Activated CD8-positive, alpha-beta memory T cell treated with anti-CD3 and anti-CD28 coated beads for 36 hours (primary cell): ENCODE data around the gene KCNF1. TPM values are rescaled to one million over a fixed set of nuclear protein-coding genes. Genes with fewer than 3 reads are reported as not detected.
"Not testable (repeated sequence)": the region's sequence is repeated elsewhere in the genome, so short reads cannot be mapped to it uniquely, and the experiment has no call there.

Experiments
- CTCF ChIA-PET: fragments of 350-600 bp; sonication (Branson Sonifier 250); formaldehyde crosslinking; loops from one replicate; lab custom pipeline; 2021; ENCODE audit warnings: antibody characterized with exemption; lab: Charles Lee
- POLR2A ChIA-PET: fragments of 350-600 bp; sonication (Branson Sonifier 250); formaldehyde crosslinking; loops from one replicate; lab custom pipeline; 2021; ENCODE audit warnings: antibody characterized with exemption; lab: Charles Lee
- total RNA-seq, 2 experiments: library from RNA; stranded (reverse); gene quantifications; one replicate each; pipeline ENCODE4 v1.2.3, GENCODE V29; 2021

Gene KCNF1
- total RNA-seq, 2 experiments from 2014 or later: not detected

DNA sequence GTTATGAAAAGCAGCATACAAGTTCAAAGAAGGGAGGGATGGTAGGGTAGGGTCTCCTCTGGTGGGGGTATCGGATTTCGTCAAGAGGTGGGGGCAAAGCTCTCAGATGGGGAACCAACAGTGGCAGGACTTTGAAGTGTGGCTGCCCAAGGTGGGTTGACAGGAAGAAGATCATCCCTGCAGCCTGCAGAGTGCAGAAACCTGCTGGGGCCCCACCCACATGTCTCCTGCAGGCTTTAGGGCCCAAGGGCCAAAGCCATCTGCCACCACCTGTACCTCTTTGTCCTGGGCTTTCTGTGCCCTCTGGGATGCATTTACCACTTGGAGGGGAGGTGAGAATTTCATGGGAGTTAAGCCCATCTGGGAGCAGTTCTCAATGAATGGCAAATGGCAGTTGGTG is 42.7 kb downstream of the KCNF1 start:
- ChIA-PET POLR2A (no interaction called here), CTCF (no interaction called here)

DNA sequence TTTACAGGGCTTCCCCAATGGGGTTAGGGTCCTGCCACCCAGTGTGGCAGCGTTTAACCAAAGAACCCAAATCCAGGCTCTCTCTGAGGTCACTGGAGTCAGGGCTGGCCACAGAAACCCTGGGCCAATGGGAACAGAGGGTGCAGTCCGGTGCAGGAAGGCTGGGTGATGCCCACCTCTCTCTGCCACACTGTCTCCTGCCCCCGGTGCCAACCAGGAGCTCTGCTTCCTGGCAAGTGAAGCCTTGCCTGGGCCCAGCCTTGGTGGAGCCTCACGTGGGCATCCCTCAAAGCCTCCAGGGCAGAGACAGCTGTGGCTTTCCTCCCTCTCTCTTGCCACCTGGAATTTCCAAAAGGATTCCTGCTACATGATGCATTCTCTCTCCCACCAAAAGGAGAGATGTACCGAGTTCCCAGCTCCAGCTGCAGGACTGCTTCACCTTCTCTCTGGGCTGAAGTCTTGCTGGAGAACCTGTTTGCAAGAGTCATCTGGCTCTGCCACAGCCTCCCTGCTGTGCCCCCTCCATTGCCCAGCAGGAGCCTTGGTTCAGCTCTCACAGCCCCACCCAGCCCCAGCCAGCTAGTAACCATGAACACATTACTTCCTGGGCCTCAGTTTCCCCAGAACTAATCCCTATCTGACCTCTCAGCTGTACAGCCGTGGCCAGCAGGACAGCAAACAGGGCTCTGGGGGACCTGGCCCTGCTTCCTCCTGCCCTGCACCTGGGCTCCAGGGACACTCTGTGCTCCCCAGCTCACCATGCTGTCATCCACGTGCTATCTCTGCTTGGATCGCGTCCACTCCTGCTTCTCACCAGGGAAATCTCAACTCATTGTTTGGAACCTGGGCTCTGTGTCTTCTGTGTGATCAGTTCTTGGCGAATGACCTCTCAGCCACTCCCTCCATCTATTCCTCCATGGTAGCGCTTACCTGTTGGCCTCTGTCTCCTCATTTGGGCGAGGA is 43.4 kb downstream of the KCNF1 start:
- CTCF ChIA-PET: no interaction called here
- POLR2A ChIA-PET: no interaction called here

DNA sequence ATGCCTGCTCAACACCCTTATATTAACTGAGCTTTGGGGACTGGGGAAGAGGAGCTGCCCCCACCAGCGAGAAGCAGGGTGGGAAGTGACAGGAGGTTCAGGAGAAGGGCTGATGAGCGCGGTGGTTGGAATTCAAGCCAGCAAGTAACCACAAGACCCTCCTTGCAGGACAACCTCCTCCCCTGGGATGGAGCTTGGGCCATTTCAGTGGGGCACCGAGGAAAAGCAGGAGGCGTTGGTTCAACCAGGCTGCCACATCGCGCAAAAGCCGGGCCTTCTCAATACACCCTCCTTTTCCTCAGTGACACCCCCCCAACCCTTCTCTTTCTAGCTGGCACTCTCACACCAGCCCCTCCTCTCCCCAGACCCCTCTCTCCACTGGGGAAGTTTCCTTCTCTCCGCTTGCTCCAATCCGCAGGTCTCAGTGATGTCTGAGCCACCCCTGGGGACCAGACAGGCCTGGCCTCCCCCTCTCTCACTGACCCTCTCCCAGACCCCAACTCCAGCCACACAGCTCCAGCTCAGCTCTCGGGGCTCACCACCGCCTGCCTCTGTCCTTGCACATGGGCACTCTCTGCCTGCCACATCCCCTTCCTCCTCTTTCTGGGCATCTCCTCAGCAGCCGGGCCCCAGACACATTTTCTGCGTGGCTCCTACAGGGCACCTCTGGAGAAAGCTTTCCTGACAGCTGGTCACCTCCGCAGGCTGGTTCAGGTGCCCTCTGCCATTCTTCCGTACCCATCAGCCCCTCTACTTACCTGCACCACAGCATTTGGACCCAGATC is 44.5 kb downstream of the KCNF1 start:
- ChIA-PET CTCF (no interaction called here), POLR2A (no interaction called here)

DNA sequence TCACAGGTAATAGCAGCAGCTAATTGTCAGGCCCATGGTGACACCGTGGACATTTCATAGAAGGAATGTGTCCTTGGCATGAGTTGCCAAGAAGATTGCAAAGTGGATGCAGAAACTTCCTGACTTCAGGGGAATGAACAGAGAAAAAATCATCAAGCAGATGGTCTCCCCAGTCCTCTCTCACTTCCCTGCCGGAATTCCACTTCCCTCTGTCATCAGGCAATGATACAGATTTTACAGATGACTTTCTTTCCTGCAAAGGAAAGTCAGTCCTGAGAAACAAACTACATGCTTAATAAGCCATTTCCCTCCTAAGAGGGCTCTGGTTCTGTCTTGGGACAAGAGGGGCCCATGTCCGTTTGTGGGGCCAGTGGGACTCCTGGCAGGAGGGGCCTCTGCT is 45.7 kb downstream of the KCNF1 start:
- CTCF ChIA-PET: no interaction called here
- POLR2A ChIA-PET: no interaction called here

DNA sequence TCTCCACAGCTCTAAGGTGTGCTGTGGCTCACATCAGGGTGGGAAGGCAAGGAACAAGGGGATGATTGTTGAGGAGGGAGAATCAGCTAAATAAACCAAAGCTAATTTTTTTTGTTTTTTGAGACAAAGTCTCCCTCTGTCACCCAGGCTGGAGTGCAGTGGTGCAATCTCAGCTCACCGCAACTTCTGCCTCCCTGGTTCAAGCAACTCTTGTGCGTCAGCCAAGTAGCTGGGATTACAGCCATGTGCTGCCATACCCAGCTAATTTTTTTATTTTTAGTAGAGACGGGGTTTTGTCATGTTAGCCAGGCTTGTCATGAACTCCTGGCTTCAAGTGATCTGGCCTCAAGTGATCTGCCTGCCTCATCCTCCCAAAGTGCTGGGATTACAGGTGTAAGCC is 46.7 kb downstream of the KCNF1 start:
- CTCF ChIA-PET, POLR2A ChIA-PET: not testable (repeated sequence)

DNA sequence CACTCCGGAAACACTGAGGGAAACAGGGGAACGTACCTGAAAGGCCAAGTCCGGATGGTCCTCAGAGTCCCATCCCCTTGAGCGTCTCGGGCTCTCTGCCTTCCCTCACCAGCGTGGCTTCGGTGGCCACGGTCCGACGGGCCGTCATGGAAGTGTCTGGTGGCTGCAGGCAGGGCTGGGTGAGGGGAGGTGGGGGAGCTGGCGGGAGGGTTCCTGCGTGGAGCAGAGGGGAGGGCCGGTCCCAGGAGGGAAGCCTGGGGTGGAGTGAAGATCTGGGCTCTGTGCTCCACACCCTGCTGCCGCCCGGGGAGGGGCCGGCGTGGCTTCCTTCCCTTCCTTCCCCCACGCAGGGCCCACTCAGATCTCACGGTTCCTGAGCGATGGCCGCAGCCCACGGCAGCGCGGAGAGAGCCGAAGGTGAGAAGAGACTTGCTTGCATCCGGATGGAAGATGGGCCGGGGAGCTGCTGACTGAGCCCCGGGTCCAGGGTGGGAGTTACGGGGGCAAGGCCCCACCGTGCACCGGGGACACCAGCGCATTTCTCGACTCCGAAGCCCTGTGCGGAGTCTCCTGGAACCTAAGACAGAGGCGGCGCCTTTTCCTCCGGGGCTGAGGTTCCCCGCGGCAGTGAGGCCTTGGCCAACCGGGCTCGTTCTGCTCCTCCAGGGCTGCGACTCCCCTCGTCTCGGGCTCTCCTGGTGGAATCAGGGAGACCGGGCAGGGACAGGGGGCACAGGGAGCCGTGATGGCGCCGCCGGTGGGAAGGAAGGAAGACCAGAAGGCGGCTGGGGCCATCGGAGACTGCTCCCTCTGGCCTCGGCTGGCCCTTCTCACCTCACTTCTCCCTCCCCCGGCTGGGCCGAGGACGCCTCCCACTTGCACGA is 49.1 kb downstream of the KCNF1 start:
- POLR2A ChIA-PET: no interaction called here
- CTCF ChIA-PET: interaction anchor here (0.8 kb wide), 1 partner anchor 16 kb away, joined by 3 read pairs; no protein-coding TSS in a partner anchor

- CTCF ChIA-PET: no interaction called here
- POLR2A ChIA-PET: no interaction called here
These were observed 49.7 kb downstream of the KCNF1 start for GRCh38 chr2:10961490-10961875.

GRCh38 chr2:10962004-10962403 is 50.3 kb downstream of the KCNF1 start:
- POLR2A ChIA-PET: no interaction called here
- CTCF ChIA-PET: no interaction called here

DNA sequence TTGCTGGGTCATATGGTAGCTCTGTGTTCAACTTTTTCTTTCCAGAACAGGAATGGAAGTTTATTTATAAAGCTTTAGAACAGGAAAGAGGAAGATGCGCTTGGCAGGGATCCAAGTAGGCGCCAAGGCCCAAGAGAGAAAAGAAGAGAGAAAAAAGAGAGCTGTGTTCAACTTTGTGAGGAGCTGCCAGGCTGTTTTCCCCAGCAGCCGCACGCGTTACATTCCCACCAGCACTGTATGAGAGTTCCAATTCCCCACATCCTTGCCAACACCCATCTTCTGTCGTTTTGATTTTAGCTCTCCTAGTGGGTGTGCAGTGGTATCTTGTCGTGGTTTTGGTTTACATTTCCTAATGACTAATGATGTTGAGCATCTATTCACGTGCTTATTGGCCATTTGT is 51.4 kb downstream of the KCNF1 start:
- CTCF ChIA-PET: no interaction called here

More for the DNA sequence above, 51.4 kb downstream of the KCNF1 start:
- POLR2A ChIA-PET: no interaction called here

Other genes starting within 250 kb of the KCNF1 start
- 10 to 100 TPM; 51.8 to 53.1 TPM for gene NOL10, start 222.0 kb upstream of the KCNF1 start, total RNA-seq
- gene ATP6V1C2, start 190.3 kb upstream of the KCNF1 start, total RNA-seq: not detected
- gene PDIA6, start 99.1 kb upstream of the KCNF1 start, total RNA-seq: 100 to 1,000 TPM; 190 TPM
- gene SLC66A3, start 243.5 kb downstream of the KCNF1 start, total RNA-seq: 10 to 100 TPM; 10.2 to 11.1 TPM